HG02852 (cell line): ENCODE results near the gene CD8A.
"Not testable (repeated sequence)": the region's sequence is repeated elsewhere in the genome, so short reads cannot be mapped to it uniquely, and the experiment has no call there.

ENCODE experiments used
- ATAC-seq: cut with Tn5 transposase; IDR thresholded peaks from one replicate; pipeline ENCODE4 v1.9.1; 2021; ENCODE audit warnings: mild to moderate bottlenecking, moderate library complexity; ENCODE audit not compliant: unreplicated experiment

The CD8A gene

GRCh38 chr2:86741889-86742498 lies 48.7 kb downstream of the CD8A start:
- ATAC-seq: not testable (repeated sequence)

- ATAC-seq: not testable (repeated sequence)
Measured at GRCh38 chr2:86739889-86740288, 50.8 kb downstream of the CD8A start.

- not testable (repeated sequence) for ATAC-seq
Measured at GRCh38 chr2:86739485-86739884, 51.2 kb downstream of the CD8A start.

- ATAC-seq: not testable (repeated sequence)
Measured at GRCh38 chr2:86734896-86735295, 55.8 kb downstream of the CD8A start.
